Activated gamma-delta T cell treated with anti-CD3 and anti-CD28 coated beads, Interleukin-2, amount 50 U/mL, for 16 hours (primary cell): ENCODE measurements around the gene TLK2.

ENCODE experiments used
- DNase-seq: peaks from one replicate; pipeline ENCODE4 v3.0.0-alpha.2; 2020; ENCODE audit warnings: low read depth

TLK2 gene

DNA sequence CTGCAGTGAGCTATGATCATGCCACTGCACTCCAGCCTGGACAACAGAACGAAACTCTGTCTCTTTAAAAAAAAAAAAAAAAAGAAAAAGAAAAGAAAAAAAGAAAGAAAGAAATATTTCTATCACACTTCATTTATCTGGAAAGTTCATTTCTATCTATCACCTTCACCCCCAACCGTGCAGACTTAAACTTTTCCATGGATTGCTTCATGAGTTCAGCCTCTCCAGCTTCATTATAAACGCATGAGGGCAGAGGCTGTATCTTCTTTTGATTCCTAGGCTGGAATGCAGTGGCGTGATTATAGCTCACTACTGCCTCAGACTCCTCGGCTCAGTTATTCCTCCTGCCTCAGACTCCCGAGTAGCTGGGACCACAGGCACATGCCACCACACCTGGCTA is 177.0 kb downstream of the TLK2 start:
- DNase-seq: no peak

DNA sequence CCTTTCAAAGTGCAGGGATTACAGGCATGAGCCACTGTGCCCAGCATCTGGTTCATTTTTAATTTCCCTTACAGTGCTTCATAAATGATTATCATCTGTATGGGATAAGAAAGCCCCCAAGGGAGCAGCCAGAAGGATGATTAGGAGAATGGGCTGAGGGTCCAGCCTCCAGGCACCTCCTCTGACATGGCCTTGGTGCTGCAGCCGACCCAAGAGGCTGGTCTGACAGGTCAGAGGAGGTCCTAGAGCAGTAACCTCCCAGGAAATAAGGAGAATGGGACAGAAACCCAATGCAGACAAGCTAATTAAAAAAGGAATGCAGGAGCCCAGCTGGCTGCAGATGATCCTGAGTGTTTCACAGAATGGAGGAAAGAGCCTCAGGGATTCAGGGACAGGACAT is 177.8 kb downstream of the TLK2 start:
- no peak for DNase-seq

DNA sequence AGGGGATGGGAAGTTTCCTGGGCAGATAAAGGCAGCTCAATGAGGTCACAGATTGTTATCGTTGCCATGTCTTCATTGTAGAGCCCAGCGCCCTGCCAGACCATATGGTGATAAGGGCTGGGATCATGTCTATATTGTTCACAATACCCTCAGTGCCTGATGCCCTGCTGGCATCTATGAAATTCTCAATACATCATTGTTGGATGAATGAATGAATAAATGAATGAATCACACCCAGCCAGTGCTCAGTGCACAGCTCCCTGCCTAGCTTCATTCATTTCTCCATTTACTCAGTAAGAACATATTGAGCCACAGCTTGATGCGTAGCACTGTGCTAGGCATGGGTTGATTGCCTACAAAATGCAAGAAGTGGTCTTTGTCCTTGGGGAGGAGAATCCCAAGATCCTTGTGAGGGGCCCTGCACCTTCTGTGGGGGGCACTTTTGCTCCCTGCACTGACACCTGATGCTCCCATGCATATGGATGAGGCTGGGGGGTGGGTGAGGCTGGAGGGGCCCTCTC is 178.6 kb downstream of the TLK2 start:
- DNase-seq: no peak

DNA sequence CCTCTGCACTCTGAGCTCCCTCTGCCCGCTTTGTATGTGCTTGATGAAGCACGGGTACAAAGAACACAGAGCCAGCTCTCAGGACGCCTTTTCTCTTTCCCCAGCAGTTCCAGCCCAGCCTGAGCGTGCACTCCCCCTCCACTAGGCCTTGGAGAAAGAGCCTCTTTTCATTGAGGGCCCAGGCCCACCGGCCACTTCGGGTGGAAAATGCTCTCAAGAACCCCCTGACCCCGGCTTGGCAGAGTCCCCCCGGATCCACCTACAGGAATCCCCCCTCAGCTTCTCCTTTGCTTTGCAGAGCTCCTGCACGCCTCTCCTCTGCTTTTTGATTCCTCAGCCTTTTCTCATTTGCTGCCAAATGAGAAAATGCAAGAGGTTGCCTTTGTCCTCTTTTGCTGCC is 179.1 kb downstream of the TLK2 start:
- DNase-seq: no peak

DNA sequence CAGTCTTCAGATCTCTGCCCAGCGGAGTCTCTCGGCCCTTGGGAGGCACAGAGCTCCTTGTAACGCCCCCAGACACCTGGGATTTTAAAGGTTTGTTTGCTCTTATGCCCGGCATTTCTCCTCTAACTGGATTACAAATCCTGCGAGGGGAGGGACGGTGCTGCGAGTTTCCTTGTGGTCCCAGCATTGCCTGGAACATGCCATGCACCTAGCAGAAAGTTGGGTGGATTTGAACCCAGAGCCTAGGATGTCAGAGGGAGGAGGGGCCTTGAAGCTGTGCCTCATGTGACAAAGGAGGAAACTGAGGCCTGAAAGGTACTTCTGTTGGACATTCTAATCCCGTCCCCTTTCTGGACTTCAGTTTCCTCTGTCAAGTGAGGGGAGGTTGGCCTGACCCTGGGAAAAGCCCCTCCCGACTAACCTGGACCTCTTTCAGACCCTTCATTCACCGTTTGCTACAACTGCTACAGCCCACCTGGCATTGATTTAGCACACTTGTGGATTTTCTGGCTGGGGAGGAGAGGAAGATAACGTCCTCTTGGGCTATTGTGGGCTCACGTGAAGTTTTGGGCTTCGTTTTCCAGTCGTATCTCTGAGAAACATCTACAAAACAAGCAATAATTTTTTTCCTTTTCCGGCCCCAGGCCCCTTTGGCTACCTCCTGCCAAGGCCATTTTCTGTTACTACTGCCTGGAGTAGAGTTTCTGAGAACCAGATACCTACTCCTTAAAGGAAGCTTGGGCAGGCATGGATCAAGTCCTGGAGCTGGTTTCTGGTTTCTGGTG is 179.7 kb downstream of the TLK2 start:
- DNase-seq: no peak

DNA sequence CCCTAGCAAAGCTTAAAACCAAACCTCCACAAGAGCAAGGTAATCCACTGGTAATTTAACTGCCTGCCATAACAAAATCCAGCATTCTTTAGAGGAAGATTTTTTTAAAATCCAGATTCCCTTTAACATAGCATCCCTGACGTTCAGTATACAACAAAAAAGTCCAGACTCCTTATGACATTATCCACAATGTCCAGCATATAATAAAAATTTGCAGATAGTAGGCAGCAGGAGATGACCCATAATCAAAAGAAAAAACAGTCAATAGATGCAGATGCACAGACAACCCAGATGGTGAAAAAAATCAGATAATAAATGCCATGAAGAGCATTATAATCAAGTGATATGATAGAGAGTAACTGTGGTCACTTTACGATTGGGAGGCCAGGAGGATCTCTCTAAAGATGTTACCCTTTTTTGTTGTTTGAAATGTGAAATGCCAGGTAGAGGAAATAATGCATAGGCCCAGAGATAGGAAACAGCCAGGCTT is 182.0 kb downstream of the TLK2 start:
- DNase-seq: no peak

DNA sequence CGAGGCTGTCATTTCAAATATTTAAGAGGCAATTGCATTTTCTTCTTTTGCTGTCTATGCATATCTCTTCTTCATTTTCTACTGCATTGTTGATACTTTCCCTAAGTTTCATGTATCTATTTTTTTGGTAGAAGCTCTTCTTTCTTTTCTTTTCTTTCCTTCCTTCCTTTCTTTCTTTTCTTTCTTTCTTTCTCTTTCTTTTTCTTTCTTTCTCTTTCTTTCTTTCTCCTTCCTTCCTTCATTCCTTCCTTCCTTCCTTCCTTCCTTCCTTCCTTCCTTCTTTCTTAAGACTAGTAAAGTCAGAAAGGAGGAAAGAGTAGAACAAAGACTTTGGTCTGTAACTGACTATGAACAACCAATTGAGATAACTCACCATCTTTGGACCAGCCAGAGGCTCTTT is 182.7 kb downstream of the TLK2 start:
- no peak for DNase-seq

DNA sequence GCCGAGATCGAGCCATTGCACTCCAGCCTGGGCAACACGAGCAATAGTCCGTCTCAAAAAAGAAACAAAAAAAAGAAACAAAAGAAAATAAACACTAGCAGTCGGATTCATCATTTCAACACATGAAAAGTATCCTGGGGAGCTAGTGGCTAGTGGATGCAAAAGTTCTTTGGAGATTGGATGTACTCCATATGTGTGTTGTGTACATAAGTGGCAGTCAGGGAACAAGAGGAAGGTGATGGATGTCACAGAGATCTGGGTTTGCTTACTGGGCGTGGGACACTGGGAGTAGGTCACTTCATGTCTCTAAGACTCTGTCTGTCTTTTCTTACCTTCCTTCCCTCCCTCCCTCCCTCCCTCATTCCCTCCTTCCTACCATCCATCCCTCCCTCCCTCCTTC is 184.2 kb downstream of the TLK2 start:
- no peak for DNase-seq
